Activated gamma-delta T cell (primary cell): ENCODE data around the gene AGAP2.

Experiments used
- DNase-seq: peaks from one replicate; lab custom pipeline; 2025; lab: John Stamatoyannopoulos, UW

The AGAP2 gene

GRCh38 chr12:57753756-57754337 is 15.3 kb upstream of the AGAP2 start:
- DNase-seq = no peak

- no peak for DNase-seq
Measured at GRCh38 chr12:57752668-57753000, 14.1 kb upstream of the AGAP2 start.

DNA sequence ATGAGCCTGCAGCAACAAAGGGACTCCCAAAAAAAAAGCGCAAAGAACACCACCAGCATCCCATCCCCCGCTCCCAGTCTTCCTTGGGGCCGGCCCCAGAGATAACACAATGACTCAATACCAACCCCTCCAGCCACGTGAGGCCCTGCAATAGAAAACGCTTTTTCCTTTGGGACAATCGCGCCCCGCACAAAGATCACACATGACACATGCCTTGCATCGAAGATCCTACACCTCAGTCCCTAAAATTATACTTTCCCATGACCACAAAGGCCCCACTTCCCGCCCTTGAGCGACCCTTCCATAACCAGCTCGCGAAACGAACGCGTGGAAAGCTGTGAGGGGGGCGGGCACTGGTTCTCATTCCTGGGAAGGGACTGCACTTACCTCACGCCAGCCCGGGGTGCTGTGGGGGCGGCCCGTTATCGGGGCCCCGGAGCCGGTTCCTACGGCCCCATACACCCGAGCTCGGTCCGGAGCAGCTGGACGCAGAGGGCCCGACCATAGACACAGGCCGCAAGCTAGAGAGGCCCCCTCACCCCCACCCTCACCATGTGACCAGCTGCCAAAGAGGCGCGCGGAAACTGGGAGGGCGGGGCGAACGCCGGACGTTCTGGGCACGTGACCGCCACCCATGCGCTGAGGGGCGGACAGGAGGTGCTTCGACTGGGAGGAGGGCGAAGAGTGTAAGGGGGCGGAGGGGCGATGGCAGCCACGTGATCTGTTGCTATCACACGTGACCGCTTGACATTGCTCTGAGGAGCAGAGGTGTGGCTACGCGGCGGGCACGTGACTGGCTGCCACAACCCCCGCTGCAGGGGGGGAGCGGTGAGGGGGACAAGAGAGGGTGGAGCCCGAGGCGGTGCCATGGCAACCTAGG is 13.5 kb upstream of the AGAP2 start, which contains the start of gene CDK4:
Gene CDK4 (minus strand): TSS at position 523 of the 880 bp plus-strand sequence. CDS start 593 bp downstream, outside the sequence.
- DNase-seq = peak; percentile 99

DNA sequence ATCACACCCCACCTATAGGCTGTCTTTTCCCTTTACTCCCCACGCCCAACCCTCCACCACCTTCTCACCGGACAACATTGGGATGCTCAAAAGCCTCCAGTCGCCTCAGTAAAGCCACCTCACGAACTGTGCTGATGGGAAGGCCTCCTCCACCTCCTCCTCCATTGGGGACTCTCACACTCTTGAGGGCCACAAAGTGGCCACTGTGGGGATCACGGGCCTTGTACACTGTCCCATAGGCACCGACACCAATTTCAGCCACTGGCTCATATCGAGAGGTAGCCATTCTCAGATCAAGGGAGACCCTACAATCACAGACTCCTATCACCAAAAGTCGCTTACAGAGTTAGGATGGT is 12.9 kb upstream of the AGAP2 start:
- no peak for DNase-seq

- no peak for DNase-seq
Measured at GRCh38 chr12:57750561-57751431, 12.3 kb upstream of the AGAP2 start.

DNA sequence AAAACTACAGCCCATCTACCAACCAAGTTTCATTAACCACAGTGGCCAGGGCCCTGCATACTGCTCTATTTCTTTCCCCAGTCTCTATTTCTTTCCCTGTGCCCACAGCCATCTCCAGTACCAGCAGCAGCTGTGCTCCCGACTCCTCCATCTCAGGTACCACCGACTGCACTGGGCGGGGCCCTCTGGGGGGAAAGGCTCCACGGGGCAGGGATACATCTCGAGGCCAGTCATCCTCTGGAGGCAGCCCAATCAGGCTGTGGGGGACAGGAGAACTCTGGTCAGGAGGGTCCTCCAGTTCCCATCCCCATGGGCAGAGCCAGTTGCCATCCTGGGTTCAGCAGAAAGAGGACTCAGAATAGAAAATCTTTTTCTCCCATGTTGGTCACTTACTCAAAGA is 10.5 kb upstream of the AGAP2 start:
- no peak for DNase-seq

DNA sequence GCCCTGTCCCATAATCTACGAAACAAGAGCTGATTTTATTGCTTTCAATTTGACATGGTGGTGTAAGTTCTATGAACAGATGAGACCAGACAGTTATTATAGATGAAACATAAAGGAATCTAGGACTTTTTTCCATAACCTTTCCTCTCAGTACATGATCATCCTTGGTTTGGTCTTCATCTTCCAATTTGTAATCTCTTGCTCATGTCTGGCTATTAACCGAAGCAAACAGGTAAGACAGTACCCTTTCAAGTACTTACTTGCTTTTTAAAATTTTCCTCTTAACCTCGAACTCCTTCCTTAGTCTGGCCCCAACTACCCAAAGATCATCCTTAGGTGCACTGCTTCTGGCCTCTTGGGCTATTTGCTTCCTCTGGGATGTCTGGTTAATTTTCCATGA is 7.5 kb upstream of the AGAP2 start:
- DNase-seq = no peak

GRCh38 chr12:57745485-57745881 is 6.9 kb upstream of the AGAP2 start:
- no peak for DNase-seq

- DNase-seq = peak; percentile 47
Measured at GRCh38 chr12:57744777-57745484, 6.4 kb upstream of the AGAP2 start, which contains the start of gene TSPAN31. Gene TSPAN31 (plus strand): TSS chr12:57745039. CDS start chr12:57745155, 116 bp downstream.

DNA sequence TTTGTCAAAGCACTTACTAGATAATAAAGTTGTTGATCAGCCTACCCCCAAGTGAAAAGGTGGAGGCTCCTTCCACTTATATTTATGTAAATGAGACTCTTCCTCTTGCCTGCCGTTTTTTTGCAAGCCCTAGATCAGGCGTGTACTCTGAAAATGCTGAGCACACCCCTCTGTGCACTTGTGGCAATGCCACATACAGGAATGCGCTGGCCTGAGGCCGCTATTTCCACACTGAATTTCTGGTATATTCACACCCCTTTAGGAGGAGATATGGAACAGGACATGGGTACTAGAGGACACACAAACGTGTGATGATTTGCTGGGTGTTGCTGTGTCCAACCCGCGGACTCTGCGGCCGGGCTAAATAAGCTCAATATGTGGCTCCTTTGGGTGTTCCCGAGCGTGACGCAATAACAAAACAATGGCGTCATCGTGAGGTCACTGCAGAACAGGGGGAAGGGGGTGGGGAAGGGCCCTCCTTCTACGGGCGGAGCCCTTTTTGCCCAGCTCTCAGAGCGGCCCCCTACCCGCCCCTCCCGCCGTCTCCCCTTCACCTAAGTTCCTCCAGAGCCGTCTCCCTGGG is 5.7 kb upstream of the AGAP2 start:
- DNase-seq = no peak

GRCh38 chr12:57743769-57744168 is 5.2 kb upstream of the AGAP2 start:
- DNase-seq = no peak

- peak; percentile 47 for DNase-seq
Measured at GRCh38 chr12:57741844-57742738, 3.5 kb upstream of the AGAP2 start.

- DNase-seq = no peak
Measured at GRCh38 chr12:57741413-57741789, 2.9 kb upstream of the AGAP2 start.

DNA sequence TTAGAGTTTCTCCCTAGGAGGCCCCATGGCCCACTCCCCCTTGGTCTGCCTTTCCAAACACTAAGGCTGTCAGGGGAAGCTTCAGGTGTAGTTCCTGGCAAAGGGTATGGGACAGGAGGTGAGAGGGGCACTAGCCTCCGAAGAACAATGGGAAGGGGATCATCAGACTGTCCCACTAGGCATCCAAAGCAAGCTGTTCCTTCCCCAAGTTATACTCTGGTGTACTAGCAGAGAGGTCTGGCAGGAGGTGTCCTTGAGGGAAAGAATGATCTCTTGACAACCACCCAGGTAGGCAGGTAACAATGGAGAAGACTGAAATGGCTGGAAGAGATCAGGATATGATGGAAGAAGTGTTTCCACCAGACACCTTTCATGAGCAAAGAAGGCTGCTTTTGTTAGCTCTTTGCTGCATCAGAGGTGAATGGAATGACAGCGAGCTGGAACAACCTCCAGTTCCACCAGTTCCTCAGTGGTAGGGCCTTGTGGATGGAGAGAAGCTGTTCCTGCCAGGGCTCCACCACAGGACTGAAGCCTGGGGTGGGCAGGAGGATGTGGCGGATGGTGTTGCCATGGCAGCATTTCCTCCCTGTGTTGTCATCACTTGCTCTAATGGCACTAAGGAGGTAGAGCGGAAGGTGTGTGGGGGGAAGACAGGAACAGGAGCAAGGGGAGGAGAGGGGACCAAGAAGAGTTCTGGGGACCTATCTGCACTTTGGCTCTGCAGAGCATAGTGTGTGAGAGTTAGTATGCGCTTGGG is 2.3 kb upstream of the AGAP2 start:
- no peak for DNase-seq

- no peak for DNase-seq
Measured at GRCh38 chr12:57739914-57740538, 1.5 kb upstream of the AGAP2 start.

DNA sequence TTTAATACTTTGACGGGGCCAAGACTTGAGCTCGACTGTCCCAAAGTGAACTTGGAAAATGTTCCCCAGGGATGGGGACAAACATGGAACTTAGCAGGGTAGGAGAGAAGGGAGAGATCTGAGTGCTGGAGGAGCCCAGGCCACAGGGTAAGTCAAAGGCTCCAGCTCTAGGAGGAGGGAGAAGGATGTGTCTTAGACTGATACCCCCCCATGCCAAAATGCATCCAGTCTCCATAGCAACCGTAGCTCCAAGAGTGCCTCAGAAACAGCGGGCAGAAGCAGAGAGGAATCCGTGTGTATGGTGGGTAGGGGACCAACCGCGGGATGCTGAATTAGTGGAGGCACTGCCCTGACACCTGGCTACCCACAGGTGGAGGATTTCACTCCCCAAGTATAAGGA is 845 bp upstream of the AGAP2 start:
- DNase-seq = no peak

GRCh38 chr12:57737467-57738460 is 778 bp downstream of the AGAP2 start:
- DNase-seq = no peak
